OCI-LY1 (cell line): ENCODE measurements around the gene TP53TG5.

Source experiments
- EZH2 ChIP-seq: fragments of 200-600 bp; sonication (generic), shearing (Covaris generic); IDR thresholded peaks from 2 replicates; pipeline ENCODE4 v1.8.0; 2017; ENCODE audit warnings: borderline replicate concordance, mixed run types, mild to moderate bottlenecking, antibody characterized with exemption, low read length, moderate library complexity, mixed read lengths
- TF ChIP-seq, protein P1 (sequence below): fragments of 200-600 bp; sonication (generic), shearing (Covaris generic); IDR thresholded peaks from 2 replicates; pipeline ENCODE4 v1.5.1; 2017; ENCODE audit warnings: mild to moderate bottlenecking, antibody characterized with exemption, low read length, moderate library complexity, mixed read lengths

DNA sequence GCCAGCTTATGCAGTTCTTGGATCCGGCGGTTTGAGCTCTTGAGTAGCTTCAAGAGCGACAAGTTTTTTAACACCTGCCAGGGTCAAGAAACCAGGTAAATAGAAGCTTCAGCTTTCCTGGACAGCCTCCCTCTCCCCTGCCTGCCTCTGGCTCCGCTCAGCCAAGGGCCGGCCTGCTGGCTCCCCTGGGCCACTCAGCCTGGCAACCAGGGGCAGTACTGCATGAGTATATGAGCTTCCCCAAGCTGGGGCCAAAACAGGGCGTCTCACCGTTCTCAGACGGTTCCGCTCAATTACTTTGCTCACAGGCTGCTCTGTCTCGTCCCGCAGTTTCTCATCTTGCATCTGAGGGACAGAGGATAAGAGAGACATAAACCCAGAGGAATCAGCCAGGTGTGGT lies 856 bp downstream of the TP53TG5 start:
- TF ChIP-seq, protein P1, sequence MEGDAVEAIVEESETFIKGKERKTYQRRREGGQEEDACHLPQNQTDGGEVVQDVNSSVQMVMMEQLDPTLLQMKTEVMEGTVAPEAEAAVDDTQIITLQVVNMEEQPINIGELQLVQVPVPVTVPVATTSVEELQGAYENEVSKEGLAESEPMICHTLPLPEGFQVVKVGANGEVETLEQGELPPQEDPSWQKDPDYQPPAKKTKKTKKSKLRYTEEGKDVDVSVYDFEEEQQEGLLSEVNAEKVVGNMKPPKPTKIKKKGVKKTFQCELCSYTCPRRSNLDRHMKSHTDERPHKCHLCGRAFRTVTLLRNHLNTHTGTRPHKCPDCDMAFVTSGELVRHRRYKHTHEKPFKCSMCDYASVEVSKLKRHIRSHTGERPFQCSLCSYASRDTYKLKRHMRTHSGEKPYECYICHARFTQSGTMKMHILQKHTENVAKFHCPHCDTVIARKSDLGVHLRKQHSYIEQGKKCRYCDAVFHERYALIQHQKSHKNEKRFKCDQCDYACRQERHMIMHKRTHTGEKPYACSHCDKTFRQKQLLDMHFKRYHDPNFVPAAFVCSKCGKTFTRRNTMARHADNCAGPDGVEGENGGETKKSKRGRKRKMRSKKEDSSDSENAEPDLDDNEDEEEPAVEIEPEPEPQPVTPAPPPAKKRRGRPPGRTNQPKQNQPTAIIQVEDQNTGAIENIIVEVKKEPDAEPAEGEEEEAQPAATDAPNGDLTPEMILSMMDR = no peak
- TF ChIP-seq EZH2 = no peak
